Neuronal stem cell (in vitro differentiated cells): ENCODE data around the gene TPD52L1.

ENCODE experiments used
- DNase-seq: peaks from one replicate; pipeline ENCODE4 v3.0.0-alpha.2; 2013; ENCODE audit warnings: low spot score
- H2AFZ ChIP-seq: one replicate; pipeline ENCODE4 v1.6.1; 2013; ENCODE audit warnings: mild to moderate bottlenecking, low read length, inconsistent platforms
- H2AK5ac ChIP-seq: 2 replicates; pipeline ENCODE4 v1.6.1; 2013; ENCODE audit warnings: low read depth, mild to moderate bottlenecking, inconsistent platforms, low read length, moderate library complexity, mixed read lengths
- H2BK120ac ChIP-seq: 2 replicates; pipeline ENCODE4 v1.6.1; 2013; ENCODE audit warnings: low read depth, mild to moderate bottlenecking, inconsistent platforms, low read length, moderate library complexity, mixed read lengths
- H2BK12ac ChIP-seq: one replicate; pipeline ENCODE4 v1.6.1; 2013; ENCODE audit warnings: low read length, inconsistent platforms
- H2BK15ac ChIP-seq: 2 replicates; pipeline ENCODE4 v1.6.1; 2013; ENCODE audit warnings: mild to moderate bottlenecking, low read length, inconsistent platforms, mixed read lengths
- H2BK5ac ChIP-seq: one replicate; pipeline ENCODE4 v1.6.1; 2013; ENCODE audit warnings: inconsistent platforms, mild to moderate bottlenecking, low read length, moderate library complexity
- H3K14ac ChIP-seq: one replicate; pipeline ENCODE4 v1.6.1; 2013; ENCODE audit warnings: low read length, inconsistent platforms
- H3K18ac ChIP-seq: 2 replicates; pipeline ENCODE4 v1.6.1; 2013; ENCODE audit warnings: low read length, inconsistent platforms
- H3K23ac ChIP-seq: 2 replicates; pipeline ENCODE4 v1.6.1; 2013; ENCODE audit warnings: low read depth, mild to moderate bottlenecking, mixed read lengths, low read length, inconsistent platforms; ENCODE audit not compliant: poor library complexity
- H3K27ac ChIP-seq: replicated peaks from 3 replicates; pipeline ENCODE4 v1.5.1; 2013; ENCODE audit warnings: low read length, inconsistent platforms
- H3K27me3 ChIP-seq, 3 experiments: 2 replicates each; pipeline ENCODE4 v1.6.1; 2013; ENCODE audit warnings: low read length in 3 of 3, mild to moderate bottlenecking in 2 of 3, inconsistent platforms in 1 of 3, low read depth in 1 of 3, mixed read lengths in 1 of 3, moderate library complexity in 1 of 3; ENCODE audit not compliant: control insufficient read depth in 3 of 3, insufficient read depth in 3 of 3
- H3K36me3 ChIP-seq, 2 donors: replicated peaks in 1 of 2; 2 replicates each; pipeline ENCODE4 v1.6.1; 2013; ENCODE audit warnings: low read length in 2 of 2; ENCODE audit not compliant: control insufficient read depth in 2 of 2, insufficient read depth in 2 of 2
- H3K4ac ChIP-seq: 2 replicates; pipeline ENCODE4 v1.6.1; 2013; ENCODE audit warnings: inconsistent platforms, mild to moderate bottlenecking, low read length, moderate library complexity
- H3K4me1 ChIP-seq, 2 donors: 1 replicate in 1 of 2; 2 replicates in 1 of 2; pipeline ENCODE4 v1.6.1; 2013; ENCODE audit warnings: low read length in 2 of 2, low read depth in 1 of 2; ENCODE audit not compliant: control insufficient read depth in 2 of 2, insufficient read depth in 1 of 2
- H3K4me2 ChIP-seq: one replicate; pipeline ENCODE4 v1.6.1; 2013; ENCODE audit warnings: mild to moderate bottlenecking, low read length, inconsistent platforms; ENCODE audit not compliant: insufficient read depth, poor library complexity, severe bottlenecking
- H3K4me3 ChIP-seq, 2 donors: 2 replicates each; pipeline ENCODE4 v1.5.1; 2013; ENCODE audit warnings: low read length in 2 of 2, mild to moderate bottlenecking in 2 of 2, inconsistent platforms in 1 of 2, moderate library complexity in 1 of 2
- H3K79me1 ChIP-seq: one replicate; pipeline ENCODE4 v1.6.1; 2013; ENCODE audit warnings: low read depth, mild to moderate bottlenecking, inconsistent platforms, low read length, moderate library complexity
- H3K9ac ChIP-seq: one replicate; pipeline ENCODE4 v1.6.1; 2013; ENCODE audit warnings: mild to moderate bottlenecking, low read depth, low read length, inconsistent platforms; ENCODE audit not compliant: poor library complexity
- H3K9me3 ChIP-seq, 2 donors: replicated peaks in 1 of 2; 2 replicates each; pipeline versions ENCODE3 to v1.6.1; 2013; ENCODE audit warnings: low read length in 2 of 2, mild to moderate bottlenecking in 2 of 2, inconsistent platforms in 1 of 2, low read depth in 1 of 2, mixed read lengths in 1 of 2, moderate library complexity in 1 of 2; ENCODE audit not compliant: control insufficient read depth in 2 of 2, insufficient read depth in 1 of 2
- H4K8ac ChIP-seq: one replicate; pipeline ENCODE4 v1.6.1; 2013; ENCODE audit warnings: low read depth, mild to moderate bottlenecking, inconsistent platforms, low read length, moderate library complexity
- H4K91ac ChIP-seq: one replicate; pipeline ENCODE4 v1.6.1; 2013; ENCODE audit warnings: low read length, low read depth, mild to moderate bottlenecking, inconsistent platforms; ENCODE audit not compliant: poor library complexity
- WGBS, 2 donors: extraction: QIAGEN DNeasy Blood & Tissue Kit; methylation state at CpG; one replicate each; pipeline ENCODE4 v1.1.7; 2013; ENCODE audit warnings: missing lambda C conversion rate in 2 of 2, mixed read lengths in 1 of 2; ENCODE audit not compliant: insufficient read length in 2 of 2, insufficient replicate concordance in 1 of 2; ENCODE audit errors: extremely low coverage in 2 of 2; 5-methylcytosine and 5-hydroxymethylcytosine counted together

Gene TPD52L1

DNA sequence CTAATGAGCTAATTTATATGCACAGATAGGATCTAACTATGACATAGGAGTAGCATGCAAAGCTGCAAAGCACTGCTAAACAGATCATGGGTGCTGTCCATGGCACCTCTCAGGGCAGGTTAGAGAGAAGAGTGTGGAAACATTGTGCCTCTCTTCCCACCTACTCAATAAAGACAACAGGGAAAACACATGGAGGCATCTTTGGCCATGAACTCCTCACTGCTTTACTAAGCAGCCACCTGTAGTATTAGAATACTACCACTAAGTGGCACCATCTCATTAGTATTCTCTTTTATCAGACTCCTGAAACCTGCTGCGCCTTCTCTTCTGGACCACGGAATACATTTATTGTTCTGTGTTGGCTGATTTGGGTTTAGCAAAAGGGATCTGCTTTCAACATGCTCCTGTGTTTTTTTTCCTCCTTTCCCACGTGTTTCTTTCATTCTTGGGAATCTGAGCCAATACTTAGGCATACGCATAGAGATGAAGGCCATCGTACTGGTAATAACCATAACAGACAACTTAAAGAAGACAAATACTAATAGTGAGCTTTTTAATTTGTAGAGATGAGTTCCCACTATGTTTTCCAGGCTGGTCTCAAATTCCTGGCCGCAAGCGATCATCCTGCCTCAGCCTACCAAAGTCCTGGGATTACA is 157.5 kb downstream of the TPD52L1 start:
- no peak overlapping the region for H3K14ac ChIP-seq
- H2AK5ac ChIP-seq = no peak overlapping the region
- no peak overlapping the region for H2BK12ac ChIP-seq
- H3K4ac ChIP-seq = no peak overlapping the region
- no peak overlapping the region for H2BK120ac ChIP-seq
- no peaks in the 10 kb centered on the region for H3K79me1 ChIP-seq
- peak overlapping the region; percentile 15 for H3K4me2 ChIP-seq
- H4K91ac ChIP-seq = no peak overlapping the region
- H3K9me3 ChIP-seq = no peaks in the 10 kb centered on the region
- no peak overlapping the region for H3K4me3 ChIP-seq
- no peak overlapping the region for H3K23ac ChIP-seq
- peak; percentile 36 for DNase-seq
- H3K36me3 ChIP-seq = no peaks in the 10 kb centered on the region
- H3K4me1 ChIP-seq = peaks cover 0 to 4% of the 10 kb centered on the region in 2 donors
- H3K18ac ChIP-seq = no peak overlapping the region
- H2BK15ac ChIP-seq = no peak overlapping the region
- H2BK5ac ChIP-seq = no peak overlapping the region
- H2AFZ ChIP-seq = no peak overlapping the region
- H4K8ac ChIP-seq = no peak overlapping the region
- H3K9ac ChIP-seq = no peak overlapping the region
- peaks cover 0 to 57% (median 0%) of the 10 kb centered on the region in 3 experiments for H3K27me3 ChIP-seq
- no CpG with 5 or more reads among the region's 7 CpGs for WGBS, 2 donors
- H3K27ac ChIP-seq = no peak overlapping the region

- no peak overlapping the region for H2AK5ac ChIP-seq
- H3K4me2 ChIP-seq = no peak overlapping the region
- no peaks in the 10 kb centered on the region for H3K36me3 ChIP-seq
- H4K91ac ChIP-seq = no peak overlapping the region
- H2BK15ac ChIP-seq = no peak overlapping the region
- no peak overlapping the region for H3K23ac ChIP-seq
- no peak overlapping the region for H2BK5ac ChIP-seq
- no peaks in the 10 kb centered on the region for H3K79me1 ChIP-seq
- no peak for DNase-seq
- H3K4me1 ChIP-seq = peaks cover 4 to 10% of the 10 kb centered on the region in 2 donors
- no peak overlapping the region for H3K4ac ChIP-seq
- no peak overlapping the region for H2AFZ ChIP-seq
- H2BK120ac ChIP-seq = no peak overlapping the region
- no peak overlapping the region for H3K9ac ChIP-seq
- peaks cover 0 to 44% (median 0%) of the 10 kb centered on the region in 3 experiments for H3K27me3 ChIP-seq
- no peak overlapping the region for H2BK12ac ChIP-seq
- H3K14ac ChIP-seq = no peak overlapping the region
- H3K27ac ChIP-seq = no peak overlapping the region
- H3K9me3 ChIP-seq = no peaks in the 10 kb centered on the region
- no peak overlapping the region for H4K8ac ChIP-seq
- WGBS, 2 donors = no CpG with 5 or more reads among the region's 2 CpGs
- H3K18ac ChIP-seq = no peak overlapping the region
- no peak overlapping the region for H3K4me3 ChIP-seq
Observed at GRCh38 chr6:125312478-125312877, 158.9 kb downstream of the TPD52L1 start.

DNA sequence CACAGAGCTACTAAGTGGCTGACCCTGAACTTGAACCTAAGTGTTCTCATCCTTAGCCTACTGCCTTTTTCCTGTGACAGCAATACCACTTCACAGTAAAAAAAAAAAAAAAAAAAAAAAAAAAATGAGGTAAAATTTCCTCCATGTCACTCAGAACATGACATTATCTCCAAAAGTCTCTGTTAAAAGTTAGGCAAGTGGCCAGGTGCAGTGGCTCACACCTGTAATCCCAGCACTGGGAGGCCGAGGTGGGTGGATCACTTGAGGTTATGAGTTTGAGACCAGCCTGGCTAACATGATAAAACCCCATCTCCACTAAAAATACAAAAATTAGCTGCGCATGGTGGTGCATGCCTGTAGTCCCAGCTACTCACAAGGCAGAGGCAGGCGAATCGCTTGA is 159.4 kb downstream of the TPD52L1 start:
- H3K4me1 ChIP-seq = peaks cover 4 to 10% of the 10 kb centered on the region in 2 donors
- no peak overlapping the region for H3K9ac ChIP-seq
- H2BK15ac ChIP-seq = no peak overlapping the region
- H3K4me3 ChIP-seq = no peak overlapping the region
- WGBS, 2 donors = no CpG with 5 or more reads among the region's 4 CpGs
- no peak overlapping the region for H4K8ac ChIP-seq
- H2BK12ac ChIP-seq = no peak overlapping the region
- H3K36me3 ChIP-seq = no peaks in the 10 kb centered on the region
- H3K23ac ChIP-seq = no peak overlapping the region
- H3K9me3 ChIP-seq = no peaks in the 10 kb centered on the region
- no peak overlapping the region for H3K4ac ChIP-seq
- H3K4me2 ChIP-seq = no peak overlapping the region
- H2AFZ ChIP-seq = no peak overlapping the region
- no peak overlapping the region for H2AK5ac ChIP-seq
- no peak overlapping the region for H3K18ac ChIP-seq
- no peaks in the 10 kb centered on the region for H3K79me1 ChIP-seq
- no peak overlapping the region for H4K91ac ChIP-seq
- H2BK5ac ChIP-seq = no peak overlapping the region
- H3K27ac ChIP-seq = no peak overlapping the region
- DNase-seq = no peak
- H3K14ac ChIP-seq = no peak overlapping the region
- H3K27me3 ChIP-seq = peaks cover 0 to 43% (median 0%) of the 10 kb centered on the region in 3 experiments
- H2BK120ac ChIP-seq = no peak overlapping the region
